Lower lobe of right lung (tissue), 2 donors: ENCODE results near the gene TM7SF2. TPM values are rescaled to one million over a fixed set of nuclear protein-coding genes. Genes with fewer than 3 reads are reported as not detected.

ENCODE experiments used
- ATAC-seq, 2 donors: fragments of 200-7000 bp; cut with Tn5 transposase; one replicate each; pipeline ENCODE4 v1.9.1; 2020 to 2022; ENCODE audit warnings: mild to moderate bottlenecking in 2 of 2, moderate library complexity in 2 of 2
- DNase-seq: peaks from one replicate; pipeline ENCODE4 v3.0.0-alpha.2; 2020
- H3K27ac ChIP-seq: fragments of 200-600 bp; one replicate; pipeline ENCODE4 v1.8.0; 2022
- H3K27me3 ChIP-seq: fragments of 200-600 bp; one replicate; pipeline ENCODE4 v1.8.0; 2022; ENCODE audit warnings: low read depth
- H3K36me3 ChIP-seq: fragments of 200-600 bp; one replicate; pipeline ENCODE4 v1.8.0; 2022; ENCODE audit warnings: mild to moderate bottlenecking
- H3K4me1 ChIP-seq: fragments of 200-600 bp; one replicate; pipeline ENCODE4 v1.8.0; 2022
- H3K4me3 ChIP-seq: fragments of 200-600 bp; one replicate; pipeline ENCODE4 v1.8.0; 2022; ENCODE audit warnings: mild to moderate bottlenecking
- H3K9me3 ChIP-seq: fragments of 200-600 bp; one replicate; pipeline ENCODE4 v1.8.0; 2022
- CTCF ChIP-seq: fragments of 200-600 bp; IDR thresholded peaks from one replicate; pipeline ENCODE4 v1.8.0; 2022; ENCODE audit warnings: antibody characterized with exemption, mild to moderate bottlenecking
- intact Hi-C: fragments of 100-400 bp; cut with DNase I; formaldehyde crosslinking; loops from one replicate; pipeline ENCODE4 v1.11.0; 2022
- total RNA-seq: library from RNA; stranded (reverse); fragmentation: NEBNext Ultra II Directional; extraction: Animal tissue kit (Norgen Biotek cat#: 25700); gene quantifications from one replicate; pipeline ENCODE4 v1.2.1, GENCODE V29; 2021
- donor health status: DM: no; HTN: yes; CAD: no; lungs with severe emphysema.

Gene TM7SF2
- total RNA-seq, 1 donor from 2014 or later: 38.8 TPM

- peaks cover 60% of the 10 kb centered on the region for H3K36me3 ChIP-seq
- H3K4me3 ChIP-seq: peak overlapping the region; percentile 84
- no peaks in the 10 kb centered on the region for H3K27me3 ChIP-seq
- DNase-seq (no peak), ATAC-seq (no peak)
- peak overlapping the region; percentile 95 for H3K27ac ChIP-seq
- no peak for TF ChIP-seq CTCF
- intact Hi-C loops: no loop called here
- H3K4me1 ChIP-seq: peaks cover 43% of the 10 kb centered on the region
- no peaks in the 10 kb centered on the region for H3K9me3 ChIP-seq
These were observed 9.2 kb downstream of the TM7SF2 start for GRCh38 chr11:65120831-65121230.

GRCh38 chr11:65121447-65121864 is 9.8 kb downstream of the TM7SF2 start:
- Histone ChIP-seq H3K27me3 (no peaks in the 10 kb centered on the region), H3K4me3 (peak overlapping the region; percentile 84), H3K36me3 (peaks cover 60% of the 10 kb centered on the region), H3K4me1 (peaks cover 37% of the 10 kb centered on the region), H3K27ac (peak overlapping the region; percentile 95), H3K9me3 (no peaks in the 10 kb centered on the region)
- ATAC-seq: no peak
- intact Hi-C loops: no loop called here
- no peak for TF ChIP-seq CTCF
- DNase-seq: no peak

- peaks cover 30% of the 10 kb centered on the region for H3K4me1 ChIP-seq
- no peak for TF ChIP-seq CTCF
- ATAC-seq: peak; percentile 92 to 93
- peak within 1 kb of the TSS; percentile 95 for H3K27ac ChIP-seq
- peak within 1 kb of the TSS; percentile 84 for H3K4me3 ChIP-seq
- peak; percentile 100 for DNase-seq
- peaks cover 65% of the 10 kb centered on the region for H3K36me3 ChIP-seq
- H3K27me3 ChIP-seq: no peaks in the 10 kb centered on the region
- H3K9me3 ChIP-seq: no peaks in the 10 kb centered on the region
- intact Hi-C loops: no loop called here
These were observed 10.4 kb downstream of the TM7SF2 start, which contains the start of the genes FAU and MRPL49 for GRCh38 chr11:65121865-65122696. Gene FAU, minus strand, starts transcription at chr11:65122134. Its CDS starts 321 bp downstream, at chr11:65121813. Gene MRPL49, plus strand, starts transcription at chr11:65122321. Its CDS starts 26 bp downstream, at chr11:65122347.

- no peaks in the 10 kb centered on the region for H3K27me3 ChIP-seq
- peaks cover 30% of the 10 kb centered on the region for H3K4me1 ChIP-seq
- intact Hi-C loops: no loop called here
- TF ChIP-seq CTCF: no peak
- H3K4me3 ChIP-seq: no peak overlapping the region
- no peak for DNase-seq
- H3K9me3 ChIP-seq: no peaks in the 10 kb centered on the region
- H3K36me3 ChIP-seq: peaks cover 72% of the 10 kb centered on the region
- ATAC-seq: no peak
- H3K27ac ChIP-seq: no peak overlapping the region
These were observed 13.0 kb downstream of the TM7SF2 start for GRCh38 chr11:65124480-65125196.

GRCh38 chr11:65125197-65126056 is 13.8 kb downstream of the TM7SF2 start:
- Histone ChIP-seq H3K27ac (no peak overlapping the region), H3K27me3 (no peaks in the 10 kb centered on the region), H3K9me3 (no peaks in the 10 kb centered on the region), H3K4me3 (no peak overlapping the region), H3K4me1 (peaks cover 22% of the 10 kb centered on the region), H3K36me3 (peaks cover 72% of the 10 kb centered on the region)
- intact Hi-C loops: no loop called here
- ATAC-seq (no peak), DNase-seq (no peak)
- TF ChIP-seq CTCF: no peak
